ENCODE results near the gene MYH13.

The MYH13 gene

DNA sequence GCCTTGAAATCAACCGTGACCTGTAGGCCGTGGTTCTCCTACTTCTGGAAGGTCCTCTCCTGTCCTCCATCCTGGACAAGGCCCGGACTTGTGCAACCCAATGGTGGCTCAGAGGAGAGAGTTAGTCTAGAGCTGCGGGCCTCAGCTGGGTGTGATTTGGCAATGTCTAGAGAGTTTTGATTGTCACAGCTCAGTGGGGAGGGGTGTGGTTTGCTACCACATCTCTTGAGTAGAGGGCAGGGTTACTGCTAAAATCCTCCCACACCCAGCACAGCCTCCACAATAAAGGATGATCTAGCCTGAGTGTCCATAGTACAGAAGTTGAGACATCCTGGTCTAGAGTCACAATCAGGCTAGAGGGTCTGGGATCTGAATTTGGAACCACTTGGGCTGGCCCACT, 40.3 kb downstream of the MYH13 start:
- TF ChIP-seq, protein P1, sequence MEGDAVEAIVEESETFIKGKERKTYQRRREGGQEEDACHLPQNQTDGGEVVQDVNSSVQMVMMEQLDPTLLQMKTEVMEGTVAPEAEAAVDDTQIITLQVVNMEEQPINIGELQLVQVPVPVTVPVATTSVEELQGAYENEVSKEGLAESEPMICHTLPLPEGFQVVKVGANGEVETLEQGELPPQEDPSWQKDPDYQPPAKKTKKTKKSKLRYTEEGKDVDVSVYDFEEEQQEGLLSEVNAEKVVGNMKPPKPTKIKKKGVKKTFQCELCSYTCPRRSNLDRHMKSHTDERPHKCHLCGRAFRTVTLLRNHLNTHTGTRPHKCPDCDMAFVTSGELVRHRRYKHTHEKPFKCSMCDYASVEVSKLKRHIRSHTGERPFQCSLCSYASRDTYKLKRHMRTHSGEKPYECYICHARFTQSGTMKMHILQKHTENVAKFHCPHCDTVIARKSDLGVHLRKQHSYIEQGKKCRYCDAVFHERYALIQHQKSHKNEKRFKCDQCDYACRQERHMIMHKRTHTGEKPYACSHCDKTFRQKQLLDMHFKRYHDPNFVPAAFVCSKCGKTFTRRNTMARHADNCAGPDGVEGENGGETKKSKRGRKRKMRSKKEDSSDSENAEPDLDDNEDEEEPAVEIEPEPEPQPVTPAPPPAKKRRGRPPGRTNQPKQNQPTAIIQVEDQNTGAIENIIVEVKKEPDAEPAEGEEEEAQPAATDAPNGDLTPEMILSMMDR (IDR thresholded peaks at IDR 0.05; ENCODE audit: low read depth, low read length) = no peak
- H3K9me3 ChIP-seq (ENCODE audit: severe bottlenecking) = no peaks in the 10 kb centered on the region
- no peaks in the 10 kb centered on the region for H3K36me3 ChIP-seq
- H3K27ac ChIP-seq = no peak overlapping the region
- DNase-seq = no peak
- H3K4me3 ChIP-seq (ENCODE audit: low read depth, low read length) = no peak overlapping the region
- no peaks in the 10 kb centered on the region for H3K27me3 ChIP-seq (ENCODE audit: insufficient read depth, low read depth, severe bottlenecking)

DNA sequence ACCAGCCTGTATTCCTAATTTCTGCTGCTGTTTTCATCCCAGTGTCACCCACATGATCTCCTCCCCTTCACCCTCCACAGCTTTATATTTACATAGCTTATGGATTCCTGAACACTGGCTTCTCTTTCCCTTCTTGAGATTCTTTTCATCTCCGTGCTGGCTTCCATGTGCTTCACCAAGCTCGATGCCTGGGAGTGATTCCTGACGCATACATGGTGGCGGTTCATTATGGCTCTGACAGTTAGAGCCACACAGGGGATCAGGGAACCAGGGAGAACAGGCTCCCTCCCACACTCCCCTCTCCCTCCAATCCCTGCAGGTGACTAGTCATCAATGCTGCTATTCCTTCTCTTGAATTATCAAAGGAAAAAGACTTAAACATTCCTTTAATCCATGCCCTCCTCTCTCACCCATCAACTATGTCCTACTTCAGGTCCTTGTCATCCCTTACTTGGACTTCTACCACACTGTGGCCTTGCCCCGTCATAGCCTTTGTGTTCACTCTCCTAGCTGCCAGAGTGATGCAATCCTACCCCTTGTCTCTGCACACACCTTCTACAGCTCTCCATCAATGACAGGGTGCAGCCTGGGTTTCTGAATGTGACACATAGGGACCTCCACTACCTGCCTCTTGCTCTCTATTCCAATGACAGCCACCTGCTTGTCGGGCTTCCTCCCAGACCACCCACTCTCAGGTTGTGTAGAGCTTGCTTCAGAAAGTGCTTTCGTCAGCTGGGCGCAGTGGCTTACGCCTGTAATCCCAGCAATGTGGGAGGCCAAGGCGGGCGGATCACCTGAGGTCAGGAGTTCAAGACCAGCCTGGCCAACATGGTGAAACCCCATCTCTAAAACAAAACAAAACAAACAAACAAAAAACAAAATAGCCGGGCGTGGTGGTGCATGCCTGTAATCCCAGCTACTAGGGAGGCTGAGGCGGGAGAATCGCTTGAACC, 43.6 kb downstream of the MYH13 start:
- H3K4me3 ChIP-seq (ENCODE audit: low read depth, low read length) = no peak overlapping the region
- no peaks in the 10 kb centered on the region for H3K36me3 ChIP-seq
- no peak overlapping the region for H3K27ac ChIP-seq
- TF ChIP-seq, protein P1 (IDR thresholded peaks at IDR 0.05; ENCODE audit: low read depth, low read length) = no peak
- H3K9me3 ChIP-seq (ENCODE audit: severe bottlenecking) = no peaks in the 10 kb centered on the region
- H3K27me3 ChIP-seq (ENCODE audit: insufficient read depth, low read depth, severe bottlenecking) = no peaks in the 10 kb centered on the region
- no peak for DNase-seq

DNA sequence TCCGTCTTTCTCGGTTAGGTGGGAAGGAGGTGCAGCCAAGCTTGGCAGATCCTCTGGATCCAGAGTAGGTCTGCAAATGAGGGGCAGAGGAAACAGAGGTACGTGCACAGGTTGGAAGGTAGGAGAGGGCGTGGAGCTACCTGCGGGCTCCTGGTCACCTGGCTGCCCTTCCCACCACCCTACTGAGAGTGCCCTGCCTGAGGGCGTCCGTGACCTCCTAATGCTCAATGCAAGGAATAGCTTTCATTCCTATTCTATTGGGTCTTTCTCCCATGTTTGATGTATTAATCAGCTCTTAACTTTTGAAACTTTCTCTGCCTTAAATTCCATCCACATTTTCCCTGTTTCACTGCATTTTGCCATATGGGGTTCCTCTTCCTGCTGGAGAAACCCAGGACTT, 44.6 kb downstream of the MYH13 start:
- no peak overlapping the region for H3K4me3 ChIP-seq (ENCODE audit: low read depth, low read length)
- H3K9me3 ChIP-seq (ENCODE audit: severe bottlenecking) = no peaks in the 10 kb centered on the region
- no peaks in the 10 kb centered on the region for H3K27me3 ChIP-seq (ENCODE audit: insufficient read depth, low read depth, severe bottlenecking)
- TF ChIP-seq, protein P1 (IDR thresholded peaks at IDR 0.05; ENCODE audit: low read depth, low read length) = no peak
- no peak overlapping the region for H3K27ac ChIP-seq
- no peaks in the 10 kb centered on the region for H3K36me3 ChIP-seq
- no peak for DNase-seq

DNA sequence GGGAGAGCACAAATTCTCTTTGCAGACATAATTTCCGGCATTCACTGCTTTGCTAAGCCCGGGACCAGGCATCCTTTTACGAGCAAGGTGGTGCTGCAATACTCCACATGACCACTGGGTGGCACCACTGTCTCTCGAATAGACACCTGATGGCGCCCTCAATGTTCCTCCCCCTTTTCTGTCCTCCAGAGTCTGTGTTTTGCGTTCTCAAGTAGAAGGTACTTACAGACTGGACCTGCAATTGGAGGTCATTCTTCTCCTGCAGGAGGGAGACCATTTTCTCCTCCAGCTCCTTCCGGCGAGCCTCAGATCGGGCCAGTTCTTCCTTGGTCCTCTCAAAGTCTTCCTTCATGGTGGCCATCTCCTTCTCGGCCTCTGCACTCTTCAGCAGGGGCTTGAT, 45.2 kb downstream of the MYH13 start:
- no peaks in the 10 kb centered on the region for H3K27me3 ChIP-seq (ENCODE audit: insufficient read depth, low read depth, severe bottlenecking)
- no peaks in the 10 kb centered on the region for H3K9me3 ChIP-seq (ENCODE audit: severe bottlenecking)
- TF ChIP-seq, protein P1 (IDR thresholded peaks at IDR 0.05; ENCODE audit: low read depth, low read length) = peak; percentile 89
- no peaks in the 10 kb centered on the region for H3K36me3 ChIP-seq
- H3K27ac ChIP-seq = no peak overlapping the region
- H3K4me3 ChIP-seq (ENCODE audit: low read depth, low read length) = no peak overlapping the region
- peak; percentile 88 for DNase-seq

DNA sequence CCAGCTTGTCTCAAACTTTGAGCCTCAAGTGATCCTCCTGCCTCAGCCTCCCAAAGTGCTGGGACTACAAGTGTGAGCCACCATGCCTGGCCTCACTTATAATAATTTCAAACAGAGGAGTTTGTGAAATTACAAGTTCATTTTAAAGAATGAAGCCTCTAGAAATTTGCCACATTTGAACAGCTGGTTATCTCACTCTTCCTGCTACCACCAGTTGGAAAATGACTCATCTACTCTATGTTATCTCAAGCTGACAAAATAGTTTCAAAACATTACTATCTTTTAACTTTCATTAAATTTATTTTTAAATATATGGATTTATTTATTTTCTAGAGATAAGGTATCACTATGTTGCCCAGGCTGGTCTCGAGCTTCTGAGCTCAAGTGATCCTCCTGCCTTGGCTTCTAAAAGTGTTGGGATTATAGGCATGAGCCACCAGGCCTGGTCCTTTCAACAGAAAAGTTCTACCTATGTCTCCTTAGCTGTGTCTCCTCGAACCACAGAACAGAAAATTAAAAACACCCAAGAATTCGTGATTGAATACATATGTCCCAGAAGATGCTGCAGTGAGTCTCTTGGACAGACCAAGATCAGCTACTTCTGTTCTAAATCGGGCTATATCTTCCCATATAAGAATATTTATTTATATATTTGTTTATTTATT, 47.6 kb downstream of the MYH13 start:
- no peaks in the 10 kb centered on the region for H3K9me3 ChIP-seq (ENCODE audit: severe bottlenecking)
- H3K27ac ChIP-seq = no peak overlapping the region
- H3K4me3 ChIP-seq (ENCODE audit: low read depth, low read length) = no peak overlapping the region
- TF ChIP-seq, protein P1 (IDR thresholded peaks at IDR 0.05; ENCODE audit: low read depth, low read length) = no peak
- DNase-seq = no peak
- no peaks in the 10 kb centered on the region for H3K27me3 ChIP-seq (ENCODE audit: insufficient read depth, low read depth, severe bottlenecking)
- H3K36me3 ChIP-seq = no peaks in the 10 kb centered on the region
